ENCODE data around the gene PLA2G4D.

The PLA2G4D gene

GRCh38 chr15:42046597-42046996, 47.8 kb downstream of the PLA2G4D start:
- DNase-seq, result no peak

GRCh38 chr15:42045211-42045615, 49.1 kb downstream of the PLA2G4D start:
- no peak for DNase-seq

DNA sequence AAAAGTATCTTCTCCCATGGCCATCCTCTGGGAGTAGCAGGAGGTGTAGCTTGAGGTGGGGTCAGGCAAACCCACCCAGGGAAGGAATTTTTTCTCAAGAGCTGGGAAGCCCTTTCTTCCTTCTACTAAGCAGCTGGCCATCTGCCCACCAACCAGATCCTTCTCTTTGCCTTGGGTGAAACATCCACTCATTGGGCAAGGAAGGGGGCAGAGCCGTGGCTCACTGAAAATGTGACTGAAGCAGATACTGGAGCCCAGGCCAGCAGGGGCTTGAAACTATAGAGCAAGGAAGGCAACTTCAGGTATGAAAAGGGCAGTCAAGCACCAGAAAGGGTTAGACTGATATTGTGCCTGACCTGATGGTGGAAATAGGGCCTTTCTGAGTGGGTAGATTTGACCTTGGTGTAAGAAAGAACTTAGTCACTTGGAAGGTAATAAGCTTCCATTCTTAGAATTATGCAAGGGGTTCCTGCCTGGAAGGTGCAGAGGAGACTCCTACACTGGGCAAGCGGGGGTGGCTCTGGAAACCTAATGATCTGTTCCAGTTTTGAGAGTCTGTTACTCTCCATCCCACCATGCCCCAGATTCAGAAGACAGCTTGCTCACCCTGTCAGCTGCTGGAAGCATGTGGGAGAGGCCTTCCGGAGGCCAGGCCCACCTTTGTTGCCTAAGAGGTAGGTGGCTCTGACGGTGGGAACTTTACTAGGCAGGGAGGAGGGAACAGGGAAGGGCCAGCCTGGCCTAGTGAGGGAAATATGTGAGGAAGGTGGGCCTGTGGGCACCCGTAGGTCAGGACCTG, 51.6 kb downstream of the PLA2G4D start:
- no peak for DNase-seq

DNA sequence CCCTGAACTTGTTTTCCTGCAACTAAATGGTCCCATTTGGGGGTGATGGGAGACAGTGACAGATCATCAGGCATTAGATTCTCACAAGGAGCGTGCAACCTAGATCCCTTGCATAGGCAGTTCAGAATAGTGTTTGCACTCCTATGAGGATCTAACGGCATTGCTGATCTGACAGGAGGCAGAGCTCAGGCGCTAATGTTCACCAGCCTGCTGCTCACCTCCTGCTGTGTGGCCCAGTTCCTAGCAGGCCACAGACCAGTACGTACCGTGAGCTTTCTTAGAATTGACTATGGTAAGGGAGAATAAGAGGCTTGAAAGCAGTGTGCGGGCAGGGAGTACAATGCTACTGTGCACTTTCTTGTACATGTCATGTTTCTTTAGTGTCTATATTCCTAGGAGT, 56.0 kb downstream of the PLA2G4D start:
- no peak for DNase-seq

- no peak for DNase-seq
Measured at GRCh38 chr15:42037656-42038055, 56.7 kb downstream of the PLA2G4D start.

GRCh38 chr15:42036966-42037365, 57.4 kb downstream of the PLA2G4D start:
- DNase-seq, result no peak

GRCh38 chr15:42036112-42036905, 58.1 kb downstream of the PLA2G4D start:
- DNase-seq, result no peak

GRCh38 chr15:42035435-42035761, 59.0 kb downstream of the PLA2G4D start:
- peak; percentile 74 for DNase-seq

DNA sequence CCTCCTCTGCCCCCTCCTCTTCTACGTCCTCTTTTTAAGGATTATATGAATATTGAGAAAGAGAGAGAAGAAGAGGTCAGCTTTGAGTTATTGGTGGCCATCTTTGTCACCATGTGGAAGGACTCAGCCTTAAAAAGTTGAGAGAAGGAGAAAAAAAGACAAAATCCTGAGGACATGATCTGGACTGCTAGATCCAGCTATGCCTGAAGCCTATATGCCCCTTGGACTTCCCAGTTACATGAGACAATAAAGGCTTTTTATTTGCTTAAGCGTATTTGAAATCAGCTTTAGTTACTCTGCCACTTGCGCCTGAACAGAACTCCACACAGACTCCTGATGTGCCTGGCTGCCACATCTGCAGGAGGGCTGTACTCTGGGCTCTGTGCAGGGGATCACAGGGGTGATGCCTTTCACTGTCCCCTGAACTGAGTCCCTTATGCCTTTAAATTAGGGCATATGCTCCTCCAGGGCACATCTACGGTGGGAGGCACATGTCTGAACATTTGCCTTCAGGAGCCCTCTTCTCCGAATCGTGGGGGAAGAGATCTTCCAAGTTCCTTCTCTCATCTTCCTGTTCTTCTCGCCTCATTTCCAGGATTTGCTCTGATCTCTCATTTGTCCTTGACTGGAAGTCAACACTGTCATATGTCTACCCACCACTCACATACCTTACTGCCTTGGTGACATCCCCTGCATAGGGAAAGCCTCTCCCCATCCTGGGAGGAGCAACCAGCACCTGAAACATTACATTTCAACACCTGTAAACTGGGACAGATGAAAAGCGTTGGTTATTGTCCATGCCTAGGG, 59.5 kb downstream of the PLA2G4D start:
- no peak for DNase-seq

- no peak for DNase-seq
Measured at GRCh38 chr15:42033214-42033873, 61.0 kb downstream of the PLA2G4D start.

DNA sequence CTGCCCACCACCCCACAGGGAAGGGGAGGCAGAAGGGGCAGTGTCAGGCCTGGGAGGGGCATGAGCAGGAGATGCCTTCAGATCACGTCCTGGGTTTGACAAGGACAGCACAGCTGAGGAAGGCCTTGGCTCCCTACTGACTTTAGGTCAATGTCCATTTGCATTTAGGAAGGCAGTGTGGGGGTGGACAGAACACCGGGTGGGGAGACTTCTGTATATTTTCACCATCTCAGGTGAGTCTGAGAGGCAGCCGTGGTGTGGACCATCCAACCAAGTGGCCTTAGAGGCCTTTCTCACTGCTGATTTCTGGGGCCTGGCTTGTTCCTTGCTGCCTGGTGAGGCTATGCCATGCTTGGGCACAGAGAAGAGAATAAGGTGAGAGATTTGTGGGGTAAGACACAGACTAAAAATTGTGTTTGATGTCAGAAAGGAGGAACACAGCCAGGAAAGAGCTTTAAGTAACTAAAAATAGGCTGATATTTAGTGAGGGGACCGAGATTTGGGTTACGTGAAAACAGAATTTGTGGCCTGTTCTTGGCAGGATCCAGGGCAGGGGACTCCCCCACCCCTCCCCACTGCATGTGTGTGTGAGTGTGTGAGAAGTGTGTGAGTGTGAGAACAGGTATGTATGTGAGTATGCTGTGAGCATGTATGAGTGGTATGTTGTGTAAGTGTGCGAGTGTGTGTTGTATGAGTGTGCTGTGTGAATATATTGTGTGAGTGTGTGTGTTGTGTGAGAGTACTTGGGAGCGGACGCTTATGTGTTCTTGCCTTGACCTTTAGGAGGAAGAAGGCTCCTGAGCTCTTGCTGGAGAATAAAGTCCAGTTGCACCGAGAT, 61.8 kb downstream of the PLA2G4D start:
- no peak for DNase-seq

GRCh38 chr15:42031198-42031915, 63.0 kb downstream of the PLA2G4D start:
- no peak for DNase-seq

DNA sequence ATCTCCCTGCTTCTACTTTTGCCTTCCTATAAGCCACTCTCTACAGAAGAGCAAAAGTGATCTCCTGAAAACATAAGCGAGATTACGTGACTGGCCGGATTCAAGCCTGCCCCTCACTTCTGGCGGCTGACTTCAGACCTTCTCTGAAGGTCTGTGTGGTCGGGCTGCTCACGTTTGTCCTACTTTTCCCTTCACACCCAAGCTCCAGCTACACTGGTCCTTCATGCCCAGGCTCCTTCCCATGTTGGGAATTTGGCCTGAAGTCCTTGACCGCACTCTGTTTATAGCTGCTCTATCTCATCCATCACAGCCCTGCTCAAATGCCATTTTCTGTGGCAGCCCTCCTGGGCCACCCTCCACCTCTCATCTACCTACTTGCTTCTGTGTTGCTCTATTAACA, 66.8 kb downstream of the PLA2G4D start:
- no peak for DNase-seq

DNA sequence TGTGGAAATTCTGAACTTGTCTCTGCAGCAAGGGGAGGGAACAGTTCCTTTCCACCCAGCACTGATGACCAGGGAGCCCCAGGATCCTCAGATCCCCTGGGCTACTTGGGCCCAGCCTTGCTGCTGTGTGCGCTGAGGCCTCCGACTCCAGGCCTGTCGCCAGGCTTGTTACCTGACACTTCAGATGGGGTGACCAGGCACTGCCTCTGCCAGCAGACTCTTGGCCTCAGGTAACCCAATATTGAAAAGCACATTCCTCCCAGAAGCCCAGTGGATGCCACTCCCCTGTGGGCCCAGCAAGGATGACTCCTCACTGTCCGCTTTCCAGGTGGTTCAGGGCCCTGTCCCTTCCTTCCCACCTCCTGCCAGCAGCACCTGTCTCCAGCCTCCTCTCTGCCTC, 70.1 kb downstream of the PLA2G4D start:
- no peak for DNase-seq

DNA sequence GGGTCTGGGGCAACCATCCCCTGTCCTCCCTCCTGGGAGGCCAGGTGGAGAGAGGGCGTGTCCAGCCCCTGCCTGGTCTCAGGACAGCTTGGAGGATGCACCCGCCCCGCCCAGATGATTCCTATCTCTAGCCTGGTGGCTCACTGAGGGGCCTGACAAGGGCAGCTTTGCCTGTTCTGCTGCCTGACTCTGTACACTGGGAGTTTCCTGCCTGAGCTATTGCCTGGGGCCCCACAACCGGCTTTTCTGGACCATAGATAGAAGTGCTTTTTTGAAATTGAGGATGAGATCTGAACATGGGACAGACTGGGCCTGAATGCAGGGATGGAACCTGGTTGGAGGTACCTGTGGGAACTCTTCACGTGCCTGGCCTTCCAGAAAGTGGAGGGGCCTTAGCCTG, 72.8 kb downstream of the PLA2G4D start:
- no peak for DNase-seq

DNA sequence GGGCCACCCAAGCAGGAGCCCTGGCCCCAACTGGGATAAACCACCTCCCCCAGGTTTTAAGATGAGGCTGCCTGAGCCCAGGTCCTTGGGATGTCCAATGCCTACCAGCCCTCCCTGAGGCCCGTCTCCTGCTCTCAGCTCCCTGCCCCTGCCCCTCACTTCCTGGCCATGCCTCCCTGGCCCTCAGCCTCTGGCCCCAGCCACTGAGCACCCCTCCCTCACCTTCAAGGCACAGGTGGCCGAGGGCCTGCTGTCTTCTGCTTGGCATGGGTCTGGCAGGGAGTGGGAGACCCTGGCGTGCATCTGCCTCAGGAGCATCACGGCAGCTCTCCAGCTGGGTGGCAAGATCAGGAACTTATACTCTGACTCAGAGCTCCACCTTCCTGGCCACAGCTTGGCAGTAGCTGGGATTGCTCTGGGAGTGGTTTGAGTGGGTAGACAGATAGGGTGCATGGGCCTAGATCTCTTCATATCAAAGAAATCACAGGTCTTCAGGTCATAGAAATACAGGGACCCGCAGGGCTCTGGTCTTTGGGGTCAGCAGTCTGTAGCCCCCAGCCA, 73.6 kb downstream of the PLA2G4D start, which contains the start of gene PLA2G4E:
TSS of gene PLA2G4E (minus strand) at position 330 of the 561 bp plus-strand sequence. CDS start at position 318, 12 bp downstream.
- DNase-seq, result no peak

- DNase-seq, result no peak
Measured at GRCh38 chr15:42018306-42019224, 75.8 kb downstream of the PLA2G4D start.
